Kidney epithelial cell (primary cell): ENCODE data around the gene NDC1. TPM values are rescaled to one million over a fixed set of nuclear protein-coding genes. Genes with fewer than 3 reads are reported as not detected.
A peak's percentile ranks its signal among the peaks of the same experiment; 100 is the strongest.

Experiments used
- DNase-seq: peaks from one replicate; pipeline ENCODE4 v3.0.0-alpha.2; 2010; ENCODE audit warnings: low read depth
- H3K27me3 ChIP-seq: 2 replicates; pipeline ENCODE4 v1.6.0; 2011; ENCODE audit warnings: low read length; ENCODE audit not compliant: control insufficient read depth, insufficient read depth
- H3K36me3 ChIP-seq: 2 replicates; pipeline ENCODE4 v1.5.1; 2011; ENCODE audit warnings: low read length; ENCODE audit not compliant: control insufficient read depth, insufficient read depth
- H3K4me3 ChIP-seq: 2 replicates; pipeline ENCODE4 v1.5.1; 2011; ENCODE audit warnings: low read depth, mild to moderate bottlenecking, control low read depth, low read length
- CTCF ChIP-seq: IDR thresholded peaks from 2 replicates; pipeline ENCODE4 v1.5.1; 2011; ENCODE audit warnings: mild to moderate bottlenecking, moderate library complexity, low read length, control low read depth, inconsistent platforms; ENCODE audit not compliant: insufficient read depth, poor library complexity, severe bottlenecking
- total RNA-seq: library from RNA; depleted of rRNA; stranded (reverse); fragments of >200 nt; gene quantifications from 2 replicates; pipeline ENCODE4 v1.2.3, GENCODE V29; 2015

NDC1 gene
- total RNA-seq, 1 donor from 2014 or later: 22.8 TPM

- no peak for TF ChIP-seq CTCF
- peaks cover 1% of the 10 kb centered on the region for H3K36me3 ChIP-seq
- no peak for DNase-seq
- H3K27me3 ChIP-seq: no peaks in the 10 kb centered on the region
- H3K4me3 ChIP-seq: no peak overlapping the region
Observed at GRCh38 chr1:53869454-53870117, 31.5 kb upstream of the NDC1 start.

- no peaks in the 10 kb centered on the region for H3K27me3 ChIP-seq
- H3K4me3 ChIP-seq: no peak overlapping the region
- TF ChIP-seq CTCF: no peak
- DNase-seq: no peak
- H3K36me3 ChIP-seq: peaks cover 1% of the 10 kb centered on the region
Observed at GRCh38 chr1:53868565-53868964, 30.5 kb upstream of the NDC1 start.

- TF ChIP-seq CTCF: no peak
- Histone ChIP-seq H3K27me3 (no peaks in the 10 kb centered on the region), H3K4me3 (no peak overlapping the region), H3K36me3 (no peaks in the 10 kb centered on the region)
- DNase-seq: no peak
Observed at GRCh38 chr1:53862507-53862906, 24.4 kb upstream of the NDC1 start.

- Histone ChIP-seq H3K4me3 (no peak overlapping the region), H3K36me3 (no peaks in the 10 kb centered on the region), H3K27me3 (no peaks in the 10 kb centered on the region)
- DNase-seq: peak; percentile 5
- peak; percentile 89 for TF ChIP-seq CTCF
Observed at GRCh38 chr1:53860967-53861411, 22.9 kb upstream of the NDC1 start.

- DNase-seq: no peak
- Histone ChIP-seq H3K4me3 (no peak overlapping the region), H3K36me3 (no peaks in the 10 kb centered on the region), H3K27me3 (no peaks in the 10 kb centered on the region)
- no peak for TF ChIP-seq CTCF
Observed at GRCh38 chr1:53851571-53852285, 13.6 kb upstream of the NDC1 start.

GRCh38 chr1:53850082-53850673 lies 12.1 kb upstream of the NDC1 start:
- no peak for TF ChIP-seq CTCF
- DNase-seq: no peak
- H3K27me3 ChIP-seq: no peaks in the 10 kb centered on the region
- no peaks in the 10 kb centered on the region for H3K36me3 ChIP-seq
- no peak overlapping the region for H3K4me3 ChIP-seq
